Inferior parietal cortex (tissue), 1 donor: ENCODE results near the gene FAM149B1.
A peak's percentile ranks its signal among the peaks of the same experiment; 100 is the strongest.
"Not testable (repeated sequence)": the region's sequence is repeated elsewhere in the genome, so short reads cannot be mapped to it uniquely, and the experiment has no call there.

Source experiments
- DNase-seq: peaks from one replicate; pipeline ENCODE4 v3.0.0-alpha.2; 2016; ENCODE audit errors: extremely low spot score

Gene FAM149B1

DNA sequence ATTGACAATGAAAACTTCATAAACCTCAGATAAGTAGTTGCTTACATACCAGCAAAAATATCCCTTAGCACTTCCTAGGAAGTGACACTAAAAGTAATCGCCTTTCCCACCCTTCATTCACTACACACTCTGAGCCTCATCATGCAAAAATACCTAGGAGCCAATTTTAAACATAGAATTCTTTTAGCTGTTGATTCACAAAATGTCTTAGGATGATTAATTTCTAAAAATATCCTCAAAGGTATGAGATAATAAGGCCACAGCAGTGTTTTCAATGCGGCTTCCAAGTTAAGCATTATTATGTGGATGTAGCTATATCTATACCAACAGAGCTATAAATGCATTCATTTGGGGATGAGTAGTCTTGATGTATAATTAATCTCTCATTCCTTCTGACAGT is 66.0 kb downstream of the FAM149B1 start:
- no peak for DNase-seq

DNA sequence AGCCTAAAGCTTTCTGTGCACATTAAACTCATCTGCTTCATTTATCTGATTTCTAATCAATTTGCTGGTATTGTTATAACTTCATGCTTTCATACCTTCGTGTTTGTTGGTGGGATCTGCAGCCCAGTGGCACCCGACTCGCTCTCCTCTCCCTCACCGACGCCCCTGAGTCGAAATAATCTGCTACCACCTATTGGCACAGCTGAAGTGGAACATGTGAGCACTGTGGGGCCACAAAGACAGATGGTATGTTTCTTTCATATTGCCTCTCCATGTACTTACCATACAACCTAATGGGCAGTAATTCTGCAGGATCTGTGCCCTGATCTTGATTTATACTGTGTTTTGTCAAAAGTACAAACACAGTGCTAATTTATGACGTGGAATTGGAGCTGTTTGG is 66.8 kb downstream of the FAM149B1 start:
- no peak for DNase-seq

- no peak for DNase-seq
Measured at GRCh38 chr10:73238990-73239566, 71.2 kb downstream of the FAM149B1 start.

DNA sequence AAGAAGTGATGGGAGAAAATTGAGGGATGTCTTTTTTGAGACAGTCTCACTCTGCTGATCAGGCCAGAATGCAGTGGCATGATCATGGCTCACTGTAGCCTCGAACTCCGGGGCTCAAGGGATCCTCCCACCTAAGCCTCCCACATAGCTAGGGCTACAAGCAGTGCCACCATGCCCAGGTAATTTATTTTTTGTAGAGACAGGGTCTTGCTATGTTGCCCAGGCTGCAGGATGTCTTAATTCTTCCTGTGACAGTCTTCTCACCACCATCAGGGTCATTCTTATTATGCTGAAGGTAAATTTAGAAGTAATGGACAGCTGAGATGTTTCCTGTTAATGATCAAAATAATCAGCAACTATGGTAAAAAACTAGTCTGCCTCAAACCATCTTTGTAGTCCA is 72.0 kb downstream of the FAM149B1 start:
- no peak for DNase-seq

- DNase-seq = no peak
Measured at GRCh38 chr10:73244866-73245477, 77.1 kb downstream of the FAM149B1 start.

- DNase-seq = no peak
Measured at GRCh38 chr10:73246322-73246645, 78.4 kb downstream of the FAM149B1 start.

GRCh38 chr10:73246646-73247508 is 79.0 kb downstream of the FAM149B1 start, which contains the start of gene DNAJC9:
DNAJC9 (minus strand) TSS chr10:73247255; CDS start chr10:73247189, 66 bp downstream.
- peak; percentile 96 for DNase-seq

GRCh38 chr10:73247509-73248258 is 79.8 kb downstream of the FAM149B1 start:
- no peak for DNase-seq

GRCh38 chr10:73248259-73248724 is 80.4 kb downstream of the FAM149B1 start:
- DNase-seq = no peak

DNA sequence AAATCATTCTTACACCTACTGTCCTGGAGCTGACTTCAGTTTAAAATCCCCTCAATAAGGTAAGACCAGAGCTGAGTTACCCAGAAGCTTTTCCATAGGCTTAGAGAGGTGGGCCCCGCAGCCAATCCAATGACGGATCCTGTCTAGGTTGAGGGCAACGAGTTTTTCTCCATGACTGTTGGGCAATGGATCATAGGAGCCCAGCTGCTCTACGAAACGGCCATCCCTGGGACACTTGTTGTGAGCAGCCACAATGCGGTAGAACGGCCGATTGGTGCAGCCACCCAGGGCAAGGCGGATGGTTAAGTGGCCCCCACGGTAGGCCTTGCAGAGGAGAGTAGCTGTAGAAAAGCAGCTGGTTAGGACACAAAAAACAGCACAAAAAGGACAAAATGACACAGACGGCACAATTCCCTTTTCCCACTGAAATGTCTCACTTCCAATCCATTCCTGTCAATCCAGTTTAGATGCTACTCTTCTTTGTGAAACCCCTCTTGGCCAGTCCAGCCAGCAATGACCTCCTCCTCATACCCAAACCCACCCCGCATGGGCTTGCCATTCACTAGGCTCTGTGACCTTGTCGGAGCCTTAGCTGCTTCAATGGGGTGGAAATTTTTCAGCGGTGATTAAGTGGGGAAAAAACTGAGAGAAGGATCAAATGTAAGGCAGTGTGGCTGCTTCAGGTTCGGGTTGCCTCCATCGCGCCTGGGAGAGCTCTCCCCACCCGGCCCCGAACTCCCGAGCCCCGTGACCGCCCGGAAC is 83.9 kb downstream of the FAM149B1 start:
- no peak for DNase-seq

DNA sequence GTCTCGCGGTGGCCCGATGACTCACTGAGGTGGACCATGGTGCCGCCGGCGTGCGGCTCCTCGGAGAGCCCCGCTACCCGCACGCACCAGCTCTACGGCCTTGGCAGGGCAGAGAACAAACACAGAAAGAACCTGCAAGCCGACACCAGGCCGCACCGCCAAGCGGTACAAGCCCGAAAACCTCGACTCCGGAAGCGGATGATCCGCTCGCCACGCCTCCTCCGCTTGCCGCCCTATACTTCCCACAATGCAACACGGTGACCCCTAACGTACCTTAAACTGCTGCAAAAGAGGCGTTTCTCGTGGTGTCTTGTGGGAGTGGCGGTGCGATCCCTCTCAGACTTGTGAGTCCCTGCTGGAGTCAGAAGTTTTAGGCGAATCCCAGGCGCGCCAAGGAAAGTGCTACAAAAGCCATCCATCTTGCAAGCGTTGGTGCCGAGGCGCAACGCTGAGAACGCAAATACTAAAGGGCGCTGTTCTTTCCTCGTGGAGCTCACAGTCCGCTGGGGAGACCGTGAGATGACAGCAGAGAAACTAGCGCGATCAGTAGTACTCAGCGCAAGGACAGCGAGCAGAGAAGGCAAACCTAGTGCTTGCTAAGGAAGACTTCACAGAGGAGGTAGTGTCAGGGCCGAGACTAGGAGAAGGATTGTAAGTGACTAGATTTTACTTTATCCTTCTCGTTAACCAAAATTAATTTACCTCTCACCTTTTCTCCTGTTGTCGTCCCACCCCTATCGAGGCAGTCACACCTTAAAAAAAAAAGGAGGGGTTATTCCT is 84.7 kb downstream of the FAM149B1 start, which contains the start of gene MRPS16:
Gene MRPS16, minus strand, starts transcription at position 200 of the 780 bp plus-strand sequence. Its CDS starts 162 bp downstream, at position 38.
- peak; percentile 99 for DNase-seq

GRCh38 chr10:73253225-73253555 is 85.3 kb downstream of the FAM149B1 start:
- no peak for DNase-seq

GRCh38 chr10:73258612-73259011 is 90.7 kb downstream of the FAM149B1 start:
- not testable (repeated sequence) for DNase-seq

DNA sequence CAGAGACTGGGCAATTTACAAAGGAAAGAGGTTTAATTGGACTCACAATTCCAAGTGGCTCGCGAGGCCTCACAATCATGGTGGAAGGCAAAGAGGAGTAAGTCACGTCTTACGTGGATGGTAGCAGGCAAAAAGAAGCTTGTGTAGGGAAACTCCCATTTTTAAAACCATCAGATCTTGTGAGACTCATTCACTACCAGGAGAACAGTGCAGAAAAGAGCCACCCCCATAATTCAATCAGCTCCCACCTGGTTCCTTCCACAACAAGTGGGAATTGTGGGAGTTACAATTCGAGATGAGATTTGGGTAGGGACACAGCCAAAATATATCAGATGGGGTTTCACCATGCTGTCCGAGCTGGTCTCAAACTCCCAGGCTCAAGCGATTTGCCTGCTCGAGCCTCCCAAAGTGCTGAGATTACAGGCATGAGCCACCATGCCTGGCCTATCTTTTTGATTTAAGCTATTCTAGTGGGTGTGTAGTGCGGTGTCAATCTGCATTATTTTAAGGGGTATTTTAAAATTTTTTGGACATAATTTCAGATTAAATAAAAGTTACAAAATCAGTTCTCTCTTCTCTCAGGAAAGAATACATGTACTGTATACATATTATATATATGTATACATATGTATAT is 93.6 kb downstream of the FAM149B1 start:
- DNase-seq = no peak

DNA sequence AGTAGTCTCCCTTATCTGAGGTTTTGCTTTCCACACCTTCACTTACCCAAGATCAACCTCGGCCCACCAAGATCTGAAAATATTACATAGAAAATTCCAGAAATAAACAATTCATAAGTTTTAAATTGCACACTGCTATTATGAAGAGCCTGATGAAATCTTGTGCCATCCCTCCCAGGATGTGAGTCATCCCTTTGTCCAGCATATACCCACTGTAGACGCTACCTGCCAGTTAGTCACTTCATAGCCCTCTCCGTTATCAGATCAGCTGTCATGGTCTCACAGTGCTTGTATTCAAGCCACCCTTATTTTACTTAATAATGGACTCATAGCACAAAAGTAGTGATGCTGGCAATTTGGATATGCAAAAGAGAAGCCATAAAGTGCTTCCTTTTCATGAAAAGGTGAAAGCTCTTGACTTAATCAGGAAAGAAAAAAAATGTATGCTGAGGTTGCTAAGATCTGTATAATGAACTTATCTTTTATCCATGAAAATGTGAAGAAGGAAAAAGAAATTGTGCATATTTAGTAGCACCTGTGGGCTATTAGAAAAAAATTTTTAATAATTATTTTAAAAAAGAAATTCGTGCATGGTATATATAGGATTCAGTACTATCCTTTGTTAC is 94.3 kb downstream of the FAM149B1 start:
- DNase-seq = no peak

GRCh38 chr10:73262880-73263555 is 95.1 kb downstream of the FAM149B1 start:
- no peak for DNase-seq

- DNase-seq = peak; percentile 32
Measured at GRCh38 chr10:73263693-73264347, 95.9 kb downstream of the FAM149B1 start.

- no peak for DNase-seq
Measured at GRCh38 chr10:73264423-73264822, 96.5 kb downstream of the FAM149B1 start.
